Measurements from ENCODE around the gene ZNF831.

Gene ZNF831

DNA sequence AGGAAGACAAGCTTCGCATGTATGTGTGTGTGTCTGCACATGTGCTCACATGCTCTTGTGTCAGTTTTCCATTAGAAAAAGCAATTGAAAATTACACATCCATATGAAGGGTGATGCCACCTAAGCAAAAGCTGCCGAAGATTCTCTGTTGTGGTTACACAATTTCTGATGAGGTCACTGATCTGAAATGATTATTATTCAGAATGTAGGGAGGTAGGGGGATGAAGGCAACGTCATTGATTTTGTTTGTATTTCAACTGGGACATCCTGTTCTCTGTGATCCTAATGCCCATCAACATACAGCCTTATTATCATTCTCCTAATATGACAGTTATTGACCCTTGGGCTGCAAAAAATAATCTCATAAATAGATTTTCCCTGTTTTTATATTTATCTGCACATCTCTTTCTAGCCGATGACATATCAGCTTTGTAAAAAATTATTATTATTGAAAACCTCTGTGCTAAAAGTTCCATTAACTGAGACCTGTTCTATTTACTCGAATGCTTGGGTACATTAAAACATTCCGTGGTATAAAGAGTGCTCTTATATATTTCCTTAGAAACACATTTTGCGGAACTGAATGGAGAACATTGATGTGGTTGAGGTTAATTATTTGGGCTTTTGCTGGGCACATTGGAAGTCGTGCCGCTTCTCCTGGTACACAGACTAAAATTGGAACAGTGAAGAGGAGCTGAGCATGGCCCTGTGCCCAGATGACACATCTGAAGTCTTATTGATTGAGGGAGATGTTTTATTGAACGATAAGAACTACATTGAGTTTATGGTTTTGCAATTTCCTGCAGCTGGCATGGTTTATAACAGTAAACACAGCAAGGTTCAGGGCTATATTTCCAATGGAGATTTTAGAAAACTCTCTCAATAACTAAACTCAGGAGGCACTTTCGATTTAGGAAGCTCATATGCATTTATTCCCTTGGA lies 51.3 kb downstream of the ZNF831 start:
- TF ChIP-seq POLR2A (IDR thresholded peaks at IDR 0.05; ENCODE audit: low read depth, low read length) (no peak), TAF1 (IDR thresholded peaks at IDR 0.05; ENCODE audit: low read depth, low read length) (no peak), PAX5 (IDR thresholded peaks at IDR 0.05; ENCODE audit: insufficient read depth, low read length, severe bottlenecking) (no peak), SPI1 (IDR thresholded peaks at IDR 0.05; ENCODE audit: low read depth, low read length) (no peak), POU2F2 (IDR thresholded peaks at IDR 0.05; ENCODE audit: low read depth, low read length) (no peak), POLR2AphosphoS5 (IDR thresholded peaks at IDR 0.05; ENCODE audit: low read depth, low read length) (no peak)
- FAIRE-seq (no peak), DNase-seq (ENCODE audit: insufficient read length, low spot score) (no peak)

GRCh38 chr20:59217173-59217572 lies 53.6 kb downstream of the ZNF831 start:
- TF ChIP-seq TAF1 (IDR thresholded peaks at IDR 0.05; ENCODE audit: low read depth, low read length) (no peak), POLR2A (IDR thresholded peaks at IDR 0.05; ENCODE audit: low read depth, low read length) (no peak), POU2F2 (IDR thresholded peaks at IDR 0.05; ENCODE audit: low read depth, low read length) (no peak), SPI1 (IDR thresholded peaks at IDR 0.05; ENCODE audit: low read depth, low read length) (no peak), POLR2AphosphoS5 (IDR thresholded peaks at IDR 0.05; ENCODE audit: low read depth, low read length) (no peak), PAX5 (IDR thresholded peaks at IDR 0.05; ENCODE audit: insufficient read depth, low read length, severe bottlenecking) (no peak)
- FAIRE-seq (no peak), DNase-seq (ENCODE audit: insufficient read length, low spot score) (no peak)

- DNase-seq (ENCODE audit: insufficient read length, low spot score) (no peak), FAIRE-seq (no peak)
- no peak for TF ChIP-seq TAF1 (IDR thresholded peaks at IDR 0.05; ENCODE audit: low read depth, low read length)
- TF ChIP-seq POLR2AphosphoS5 (IDR thresholded peaks at IDR 0.05; ENCODE audit: low read depth, low read length) = no peak
- TF ChIP-seq POU2F2 (IDR thresholded peaks at IDR 0.05; ENCODE audit: low read depth, low read length) = no peak
- TF ChIP-seq PAX5 (IDR thresholded peaks at IDR 0.05; ENCODE audit: insufficient read depth, low read length, severe bottlenecking) = no peak
- no peak for TF ChIP-seq POLR2A (IDR thresholded peaks at IDR 0.05; ENCODE audit: low read depth, low read length)
- no peak for TF ChIP-seq SPI1 (IDR thresholded peaks at IDR 0.05; ENCODE audit: low read depth, low read length)
Observed at GRCh38 chr20:59217794-59218280, 54.2 kb downstream of the ZNF831 start.

DNA sequence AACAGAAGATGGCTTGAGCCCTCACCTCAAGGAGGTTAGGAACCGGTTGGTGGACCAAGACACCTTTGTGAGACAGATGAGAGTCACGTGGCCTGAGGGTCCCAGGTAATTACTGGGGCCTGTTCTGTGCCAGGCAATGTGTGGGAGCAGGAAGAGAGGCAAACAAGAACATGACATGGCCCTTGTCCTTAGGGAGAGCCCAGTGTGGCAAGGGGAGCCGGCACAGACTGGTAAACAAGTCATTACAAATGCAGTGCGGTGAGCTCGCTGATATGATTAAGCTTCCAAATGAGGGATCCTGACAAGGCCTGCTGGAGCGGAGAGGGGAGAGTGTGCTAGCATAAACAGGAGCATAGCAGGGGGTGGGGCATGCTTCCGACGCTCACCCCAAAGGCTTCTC lies 55.6 kb downstream of the ZNF831 start:
- FAIRE-seq (no peak), DNase-seq (ENCODE audit: insufficient read length, low spot score) (no peak)
- TF ChIP-seq POLR2AphosphoS5 (IDR thresholded peaks at IDR 0.05; ENCODE audit: low read depth, low read length) = no peak
- no peak for TF ChIP-seq POLR2A (IDR thresholded peaks at IDR 0.05; ENCODE audit: low read depth, low read length)

DNA sequence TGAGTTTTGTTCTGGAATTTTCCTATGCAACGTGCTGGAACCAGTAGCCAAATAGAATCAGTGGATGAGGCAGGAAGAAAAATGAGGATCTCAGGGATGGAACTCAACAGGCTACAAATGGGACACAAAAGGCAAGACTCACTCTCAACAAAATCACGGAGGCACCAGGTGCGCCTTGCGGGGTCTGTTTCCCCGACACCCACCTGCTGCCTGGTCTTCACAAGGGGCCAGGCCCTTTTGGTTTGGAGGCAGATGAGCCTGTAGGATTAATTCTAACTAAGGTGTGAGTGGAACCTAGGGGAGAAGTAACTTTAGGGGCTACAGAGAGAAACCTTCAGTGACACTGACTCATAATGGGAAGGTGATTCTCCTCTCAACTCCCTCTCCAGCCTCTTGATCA lies 56.5 kb downstream of the ZNF831 start:
- TF ChIP-seq PAX5 (IDR thresholded peaks at IDR 0.05; ENCODE audit: insufficient read depth, low read length, severe bottlenecking) (no peak), TAF1 (IDR thresholded peaks at IDR 0.05; ENCODE audit: low read depth, low read length) (no peak), POLR2A (IDR thresholded peaks at IDR 0.05; ENCODE audit: low read depth, low read length) (no peak), POLR2AphosphoS5 (IDR thresholded peaks at IDR 0.05; ENCODE audit: low read depth, low read length) (no peak), SPI1 (IDR thresholded peaks at IDR 0.05; ENCODE audit: low read depth, low read length) (no peak), POU2F2 (IDR thresholded peaks at IDR 0.05; ENCODE audit: low read depth, low read length) (no peak)
- FAIRE-seq (no peak), DNase-seq (ENCODE audit: insufficient read length, low spot score) (no peak)

DNA sequence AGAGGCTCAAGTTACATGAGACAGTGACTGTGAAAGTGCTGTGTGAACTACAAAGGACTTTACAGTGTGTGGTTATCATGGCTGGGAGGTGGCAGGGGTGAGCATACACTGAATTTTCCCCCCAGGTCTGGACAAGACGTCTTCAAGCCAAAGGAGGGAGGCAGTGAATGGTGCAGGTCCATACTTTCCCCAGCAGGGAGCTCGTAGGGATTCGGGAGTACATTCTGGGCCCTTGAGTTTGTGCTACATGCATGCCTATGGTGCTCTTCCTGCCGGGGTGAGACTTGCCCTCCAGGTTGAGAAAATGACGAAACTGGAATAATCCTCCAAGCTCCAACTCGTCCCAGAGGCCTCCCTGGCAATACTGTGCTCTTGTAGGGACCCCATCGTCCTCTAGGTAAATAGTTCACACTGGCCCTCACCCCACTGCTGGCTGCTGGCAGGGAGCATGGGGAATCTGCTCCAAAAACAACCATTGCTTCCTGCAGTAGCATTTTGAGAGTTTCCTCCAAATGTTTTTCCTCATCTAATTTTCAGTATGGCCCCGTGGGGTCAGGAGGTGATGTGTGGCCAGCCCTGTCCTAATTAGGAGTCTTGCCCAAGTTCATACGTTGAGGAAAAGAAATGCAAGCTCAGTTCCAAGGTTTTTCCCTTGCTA lies 57.6 kb downstream of the ZNF831 start:
- peak; percentile 16 for FAIRE-seq
- TF ChIP-seq POU2F2 (IDR thresholded peaks at IDR 0.05; ENCODE audit: low read depth, low read length) = no peak
- TF ChIP-seq SPI1 (IDR thresholded peaks at IDR 0.05; ENCODE audit: low read depth, low read length) = no peak
- TF ChIP-seq PAX5 (IDR thresholded peaks at IDR 0.05; ENCODE audit: insufficient read depth, low read length, severe bottlenecking) = no peak
- TF ChIP-seq POLR2A (IDR thresholded peaks at IDR 0.05; ENCODE audit: low read depth, low read length) = no peak
- TF ChIP-seq TAF1 (IDR thresholded peaks at IDR 0.05; ENCODE audit: low read depth, low read length) = no peak
- no peak for TF ChIP-seq POLR2AphosphoS5 (IDR thresholded peaks at IDR 0.05; ENCODE audit: low read depth, low read length)
- no peak for DNase-seq (ENCODE audit: insufficient read length, low spot score)

GRCh38 chr20:59221707-59222252 lies 58.2 kb downstream of the ZNF831 start:
- TF ChIP-seq POLR2A (IDR thresholded peaks at IDR 0.05; ENCODE audit: low read depth, low read length) (no peak), POU2F2 (IDR thresholded peaks at IDR 0.05; ENCODE audit: low read depth, low read length) (no peak), PAX5 (IDR thresholded peaks at IDR 0.05; ENCODE audit: insufficient read depth, low read length, severe bottlenecking) (no peak), SPI1 (IDR thresholded peaks at IDR 0.05; ENCODE audit: low read depth, low read length) (no peak), POLR2AphosphoS5 (IDR thresholded peaks at IDR 0.05; ENCODE audit: low read depth, low read length) (no peak)
- no peak for DNase-seq (ENCODE audit: insufficient read length, low spot score)
- FAIRE-seq = no peak

- no peak for FAIRE-seq
- TF ChIP-seq POLR2A (IDR thresholded peaks at IDR 0.05; ENCODE audit: low read depth, low read length) = no peak
- TF ChIP-seq SPI1 (IDR thresholded peaks at IDR 0.05; ENCODE audit: low read depth, low read length) = no peak
- no peak for TF ChIP-seq PAX5 (IDR thresholded peaks at IDR 0.05; ENCODE audit: insufficient read depth, low read length, severe bottlenecking)
- peak; percentile 83 for DNase-seq (ENCODE audit: insufficient read length, low spot score)
Observed at GRCh38 chr20:59222253-59223181, 58.9 kb downstream of the ZNF831 start.

Data from GM12891 (cell line).